Skeletal muscle satellite cell (primary cell): ENCODE measurements around the gene ZBTB16.

Experiments used
- H3K27me3 ChIP-seq: 2 replicates; pipeline ENCODE4 v1.7.0; 2013; ENCODE audit warnings: low read length; ENCODE audit not compliant: control insufficient read depth, insufficient read depth
- H3K36me3 ChIP-seq: 2 replicates; pipeline ENCODE4 v1.7.0; 2013; ENCODE audit warnings: mild to moderate bottlenecking, control low read depth, low read length; ENCODE audit not compliant: insufficient read depth
- H3K4me1 ChIP-seq: 2 replicates; pipeline ENCODE4 v1.7.0; 2013; ENCODE audit warnings: low read length; ENCODE audit not compliant: control insufficient read depth, insufficient read depth
- H3K4me2 ChIP-seq: 2 replicates; pipeline ENCODE4 v1.7.0; 2013; ENCODE audit warnings: mild to moderate bottlenecking, low read length
- H3K4me3 ChIP-seq: 2 replicates; pipeline ENCODE4 v1.7.0; 2013; ENCODE audit warnings: low read length
- H3K9ac ChIP-seq: 2 replicates; pipeline ENCODE4 v1.7.0; 2013; ENCODE audit warnings: mild to moderate bottlenecking, low read depth, low read length, moderate library complexity
- H3K9me3 ChIP-seq: replicated peaks from 2 replicates; pipeline ENCODE4 v1.7.0; 2013; ENCODE audit warnings: mild to moderate bottlenecking, control low read depth, low read length

The ZBTB16 gene

DNA sequence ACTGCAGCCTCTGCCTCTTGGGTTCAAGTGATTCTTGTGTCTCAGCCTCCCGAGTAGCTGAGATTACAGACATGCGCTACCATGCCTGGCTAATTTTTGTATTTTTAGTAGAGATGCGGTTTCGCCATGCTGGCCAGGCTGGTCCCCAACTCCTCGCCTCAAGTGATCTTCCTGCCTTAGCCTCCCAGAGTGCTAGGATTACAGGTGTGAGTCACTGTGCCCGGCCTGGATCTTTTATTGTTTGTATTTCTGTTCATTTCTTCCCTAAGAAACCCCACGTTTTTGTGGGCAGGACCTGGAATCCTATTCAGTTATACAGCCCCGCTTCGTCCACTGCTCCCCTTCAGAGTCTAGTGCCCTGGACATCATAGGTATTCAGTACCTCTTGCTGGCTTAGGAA, 28.7 kb downstream of the ZBTB16 start:
- H3K4me3 ChIP-seq, result peak overlapping the region; percentile 16
- H3K4me1 ChIP-seq, result peaks cover 80% of the 10 kb centered on the region
- H3K4me2 ChIP-seq, result peak overlapping the region; percentile 33
- no peaks in the 10 kb centered on the region for H3K9me3 ChIP-seq
- peak overlapping the region; percentile 51 for H3K9ac ChIP-seq
- H3K36me3 ChIP-seq, result peaks cover 53% of the 10 kb centered on the region
- H3K27me3 ChIP-seq, result no peaks in the 10 kb centered on the region

DNA sequence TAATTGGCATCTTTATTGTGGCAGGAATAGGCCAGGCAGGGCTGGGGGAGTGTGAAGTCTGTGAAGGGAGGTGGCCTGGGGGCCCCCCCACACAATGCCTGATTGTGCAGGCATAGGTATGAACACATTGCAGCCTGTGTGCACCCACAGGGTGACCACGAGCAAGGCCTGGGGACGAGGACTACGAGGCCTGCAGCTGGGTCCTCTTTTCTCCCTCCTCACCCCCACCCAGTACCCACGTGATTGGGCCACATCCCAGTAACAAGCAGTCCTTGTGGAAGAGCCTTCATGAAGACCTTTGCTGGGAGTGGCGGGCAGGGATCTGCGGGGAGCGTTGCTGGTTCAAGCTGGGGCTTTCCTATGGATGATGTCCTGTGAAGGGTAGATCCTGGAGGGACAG, 29.3 kb downstream of the ZBTB16 start:
- Histone ChIP-seq H3K36me3 (peaks cover 53% of the 10 kb centered on the region), H3K9ac (peak overlapping the region; percentile 51), H3K27me3 (no peaks in the 10 kb centered on the region), H3K4me1 (peaks cover 79% of the 10 kb centered on the region), H3K4me3 (no peak overlapping the region), H3K4me2 (peak overlapping the region; percentile 33), H3K9me3 (no peaks in the 10 kb centered on the region)

DNA sequence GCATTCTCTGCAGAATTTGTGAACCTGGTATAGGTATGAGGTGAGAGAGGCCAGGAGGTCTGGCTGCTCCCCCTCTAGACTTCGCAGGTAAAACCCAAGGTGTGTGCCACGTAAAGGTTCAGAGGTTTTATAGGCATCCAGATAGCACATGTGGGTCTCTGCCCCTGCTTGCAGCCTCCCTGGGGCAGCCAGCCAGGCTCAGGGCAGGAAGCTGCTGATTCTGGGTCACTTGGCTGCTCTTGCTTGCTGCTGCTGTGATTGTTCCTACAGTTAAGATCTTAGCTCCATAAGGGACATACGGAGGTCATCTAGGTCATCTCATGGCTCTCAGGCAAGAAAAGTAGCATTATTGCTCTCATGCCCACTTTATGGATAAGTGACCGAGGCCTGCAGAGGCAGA, 30.2 kb downstream of the ZBTB16 start:
- Histone ChIP-seq H3K27me3 (no peaks in the 10 kb centered on the region), H3K4me1 (peaks cover 81% of the 10 kb centered on the region)

DNA sequence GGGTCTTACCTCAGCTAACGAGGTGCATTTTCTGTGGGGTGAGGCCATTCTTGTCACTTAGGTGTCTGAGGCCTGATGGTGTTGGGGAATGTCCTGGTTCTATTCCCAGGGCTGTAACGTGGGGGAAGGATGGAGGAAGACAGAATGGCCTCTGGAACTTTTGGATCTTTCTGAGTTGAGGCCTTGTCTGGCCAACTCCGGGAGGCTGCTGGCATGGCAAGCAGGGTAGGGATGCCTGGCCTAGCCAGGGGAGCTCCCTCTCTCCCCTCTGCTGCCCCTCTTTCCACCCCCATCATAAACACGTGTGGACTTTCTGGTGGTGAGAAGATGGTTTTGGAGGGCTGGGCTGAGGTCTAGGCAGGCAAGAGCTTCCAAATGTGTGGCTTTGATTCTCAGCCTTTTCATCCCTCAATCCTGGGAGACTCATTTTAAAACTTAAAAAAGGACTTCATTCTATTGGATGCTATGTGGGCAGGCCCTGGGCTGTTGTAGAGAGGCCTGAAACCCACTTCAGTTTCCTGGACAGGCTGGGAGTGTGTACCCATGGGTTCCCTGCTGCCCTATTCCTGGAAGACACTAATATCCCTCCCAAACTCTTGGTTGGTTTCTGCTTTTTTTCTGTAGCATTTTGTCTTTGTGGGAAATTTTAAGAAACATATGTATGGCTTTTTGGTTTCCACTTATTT, 30.9 kb downstream of the ZBTB16 start:
- H3K9ac ChIP-seq, result no peak overlapping the region
- H3K4me2 ChIP-seq, result no peak overlapping the region
- peaks cover 45% of the 10 kb centered on the region for H3K36me3 ChIP-seq
- peaks cover 80% of the 10 kb centered on the region for H3K4me1 ChIP-seq
- H3K4me3 ChIP-seq, result no peak overlapping the region
- H3K27me3 ChIP-seq, result no peaks in the 10 kb centered on the region
- no peaks in the 10 kb centered on the region for H3K9me3 ChIP-seq

More for the DNA sequence above, 30.2 kb downstream of the ZBTB16 start:
- H3K36me3 ChIP-seq, result peaks cover 48% of the 10 kb centered on the region
- H3K9ac ChIP-seq, result no peak overlapping the region
- no peaks in the 10 kb centered on the region for H3K9me3 ChIP-seq
- no peak overlapping the region for H3K4me3 ChIP-seq
- H3K4me2 ChIP-seq, result no peak overlapping the region

DNA sequence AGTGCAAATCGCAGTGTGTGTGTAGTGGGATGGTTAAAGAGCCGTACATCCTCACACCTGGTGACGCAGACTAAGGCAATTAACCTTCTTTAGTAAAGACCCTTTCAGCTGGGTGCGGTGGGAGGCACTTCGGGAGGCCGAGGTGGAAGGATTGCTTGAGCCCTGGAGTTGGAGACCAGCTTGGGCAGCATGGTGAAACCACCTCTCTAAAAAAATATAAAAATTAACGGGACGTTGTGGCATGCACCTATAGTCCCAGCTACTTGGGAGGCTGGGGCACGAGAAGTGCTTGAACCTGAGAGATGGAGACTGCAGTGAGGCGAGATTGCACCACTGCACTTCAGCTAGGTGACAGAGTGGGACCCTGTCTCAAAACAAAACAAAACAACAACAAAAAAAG, 31.5 kb downstream of the ZBTB16 start:
- Histone ChIP-seq H3K9me3 (no peaks in the 10 kb centered on the region), H3K36me3 (peaks cover 39% of the 10 kb centered on the region), H3K27me3 (no peaks in the 10 kb centered on the region), H3K4me3 (no peak overlapping the region), H3K4me1 (peaks cover 80% of the 10 kb centered on the region), H3K9ac (no peak overlapping the region), H3K4me2 (no peak overlapping the region)

DNA sequence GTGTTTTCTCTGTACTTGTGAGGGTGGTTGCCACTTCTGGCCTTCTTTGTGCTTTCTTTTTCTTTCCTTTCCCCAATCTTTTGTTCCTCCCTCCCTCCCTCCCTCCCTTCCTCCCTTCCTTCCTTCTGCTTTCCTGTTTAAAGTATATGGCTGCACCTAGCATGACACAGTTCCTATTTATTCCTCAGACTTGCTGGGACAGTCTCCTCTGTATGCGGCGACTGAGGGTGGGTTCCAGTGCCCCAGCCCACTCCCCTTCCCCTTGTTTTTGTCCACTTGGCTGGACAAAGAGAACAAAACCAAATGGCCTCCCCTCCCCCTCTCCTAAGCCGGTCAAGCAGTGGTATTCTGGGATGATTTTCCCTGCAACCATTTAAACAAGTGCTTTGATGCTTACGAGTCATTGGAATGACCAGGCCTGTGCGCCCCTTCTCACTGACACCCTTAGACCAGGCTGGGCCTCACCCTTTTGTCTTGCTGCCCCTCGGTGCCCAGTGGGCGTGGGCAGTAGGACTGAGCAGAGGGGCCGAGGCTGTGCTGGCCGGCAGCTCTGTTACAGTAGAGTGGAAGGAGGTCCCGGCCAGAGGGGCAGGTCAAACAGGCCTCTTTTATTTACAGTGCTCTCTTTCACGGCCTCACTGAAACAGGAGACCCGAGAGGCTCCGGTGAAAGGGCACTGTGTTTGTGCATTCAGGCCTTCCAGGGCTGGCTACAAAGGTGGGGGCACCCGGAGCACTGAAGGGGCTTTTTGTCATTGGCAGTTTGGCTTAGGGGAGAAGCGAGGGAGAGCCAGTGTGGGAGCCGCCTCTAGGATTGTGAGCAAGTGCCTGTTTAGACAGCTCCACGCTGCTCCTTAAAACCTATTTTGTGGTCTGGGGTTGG, 32.2 kb downstream of the ZBTB16 start:
- no peaks in the 10 kb centered on the region for H3K9me3 ChIP-seq
- no peaks in the 10 kb centered on the region for H3K27me3 ChIP-seq
- H3K4me2 ChIP-seq, result peak overlapping the region; percentile 56
- H3K4me1 ChIP-seq, result peaks cover 80% of the 10 kb centered on the region
- H3K9ac ChIP-seq, result peak overlapping the region; percentile 26
- no peak overlapping the region for H3K4me3 ChIP-seq
- peaks cover 37% of the 10 kb centered on the region for H3K36me3 ChIP-seq

DNA sequence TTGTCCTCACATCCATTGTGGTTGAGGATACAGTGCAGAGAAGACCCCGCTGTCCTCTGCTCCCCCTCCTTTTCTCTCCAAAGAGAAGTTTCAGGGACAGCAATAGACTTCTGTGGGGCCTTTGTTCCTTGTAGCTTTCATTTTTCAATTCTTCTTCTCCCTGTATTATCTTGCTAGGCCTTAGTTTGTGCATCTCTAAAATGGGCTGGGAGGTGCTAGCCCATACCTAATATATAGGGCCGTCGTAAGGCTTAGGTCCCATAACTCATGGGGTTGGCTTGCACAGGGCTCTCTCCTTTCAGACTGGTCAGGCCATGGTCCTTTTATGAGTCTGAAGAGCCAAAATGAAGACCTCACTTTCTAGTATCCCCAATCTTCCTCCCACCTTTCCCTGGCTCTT, 33.0 kb downstream of the ZBTB16 start:
- H3K36me3 ChIP-seq, result peaks cover 34% of the 10 kb centered on the region
- peaks cover 78% of the 10 kb centered on the region for H3K4me1 ChIP-seq
- no peak overlapping the region for H3K4me3 ChIP-seq
- H3K4me2 ChIP-seq, result no peak overlapping the region
- peak overlapping the region; percentile 26 for H3K9ac ChIP-seq
- no peaks in the 10 kb centered on the region for H3K9me3 ChIP-seq
- H3K27me3 ChIP-seq, result no peaks in the 10 kb centered on the region

DNA sequence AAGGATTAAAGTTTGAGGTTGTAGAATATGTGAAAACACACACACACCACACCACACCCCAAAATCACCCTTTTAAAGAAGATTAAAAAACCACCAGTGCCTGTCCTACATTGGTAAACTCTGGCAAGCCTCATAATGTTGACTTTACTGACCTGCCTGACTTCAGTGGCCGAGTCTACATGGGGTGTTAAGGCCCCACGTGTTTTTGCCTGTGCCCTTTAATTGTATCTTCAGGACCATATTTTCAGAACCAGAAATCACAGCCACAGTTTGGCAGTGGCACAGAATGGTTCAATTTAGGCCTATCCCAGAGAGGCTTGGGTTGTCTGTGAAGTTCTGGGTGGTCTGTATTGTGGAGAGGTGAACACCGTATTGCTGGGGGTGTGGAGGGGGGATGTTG, 33.4 kb downstream of the ZBTB16 start:
- Histone ChIP-seq H3K9me3 (no peaks in the 10 kb centered on the region), H3K4me1 (peaks cover 73% of the 10 kb centered on the region), H3K27me3 (no peaks in the 10 kb centered on the region)

DNA sequence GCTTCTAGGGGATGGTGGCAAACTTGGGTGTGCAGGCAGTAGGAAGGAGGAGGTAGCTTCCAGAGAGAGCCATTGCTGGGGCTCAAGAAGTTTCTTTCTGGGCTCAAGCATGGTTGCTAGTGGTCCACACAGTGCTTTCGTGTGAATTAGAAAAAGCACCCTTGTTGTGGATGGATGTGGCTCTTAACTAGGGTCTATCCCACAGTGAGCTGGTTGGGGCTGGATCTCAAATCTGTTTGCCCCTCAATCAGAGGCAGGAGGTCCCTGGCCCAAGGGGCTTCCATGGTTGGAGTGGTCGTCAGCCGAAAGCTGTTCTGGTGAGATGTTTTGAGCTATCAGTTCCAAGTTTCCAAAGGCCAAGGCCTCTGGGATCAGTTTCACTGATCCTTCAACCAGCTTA, 35.0 kb downstream of the ZBTB16 start:
- Histone ChIP-seq H3K4me1 (peaks cover 67% of the 10 kb centered on the region), H3K9ac (no peak overlapping the region), H3K27me3 (no peaks in the 10 kb centered on the region), H3K4me3 (no peak overlapping the region), H3K9me3 (no peaks in the 10 kb centered on the region), H3K36me3 (peaks cover 33% of the 10 kb centered on the region), H3K4me2 (no peak overlapping the region)

More for the DNA sequence above, 33.4 kb downstream of the ZBTB16 start:
- H3K4me3 ChIP-seq, result no peak overlapping the region
- no peak overlapping the region for H3K4me2 ChIP-seq
- peaks cover 30% of the 10 kb centered on the region for H3K36me3 ChIP-seq
- no peak overlapping the region for H3K9ac ChIP-seq

DNA sequence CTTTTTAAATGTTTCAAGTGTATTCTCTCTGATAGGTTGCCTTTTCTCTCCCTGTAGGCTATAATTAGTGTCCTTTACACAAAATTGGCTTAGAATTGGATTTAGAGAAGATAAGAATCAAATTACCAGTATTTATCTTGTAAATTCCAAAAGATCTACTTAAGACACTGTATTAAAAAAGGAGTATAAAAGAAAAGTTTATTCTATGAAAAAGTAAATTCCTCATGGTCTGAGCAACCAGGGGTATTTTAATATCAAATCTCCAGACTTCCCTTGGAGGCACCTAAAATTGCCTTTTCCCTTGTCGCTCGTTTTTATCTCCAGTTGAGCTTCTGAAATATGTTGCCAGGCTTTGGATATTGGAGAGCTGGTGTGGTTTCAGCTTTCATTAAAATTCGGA, 36.4 kb downstream of the ZBTB16 start:
- H3K9ac ChIP-seq, result peak overlapping the region; percentile 32
- no peaks in the 10 kb centered on the region for H3K27me3 ChIP-seq
- peaks cover 39% of the 10 kb centered on the region for H3K36me3 ChIP-seq
- H3K4me2 ChIP-seq, result peak overlapping the region; percentile 36
- no peaks in the 10 kb centered on the region for H3K9me3 ChIP-seq
- peaks cover 65% of the 10 kb centered on the region for H3K4me1 ChIP-seq
- H3K4me3 ChIP-seq, result no peak overlapping the region

DNA sequence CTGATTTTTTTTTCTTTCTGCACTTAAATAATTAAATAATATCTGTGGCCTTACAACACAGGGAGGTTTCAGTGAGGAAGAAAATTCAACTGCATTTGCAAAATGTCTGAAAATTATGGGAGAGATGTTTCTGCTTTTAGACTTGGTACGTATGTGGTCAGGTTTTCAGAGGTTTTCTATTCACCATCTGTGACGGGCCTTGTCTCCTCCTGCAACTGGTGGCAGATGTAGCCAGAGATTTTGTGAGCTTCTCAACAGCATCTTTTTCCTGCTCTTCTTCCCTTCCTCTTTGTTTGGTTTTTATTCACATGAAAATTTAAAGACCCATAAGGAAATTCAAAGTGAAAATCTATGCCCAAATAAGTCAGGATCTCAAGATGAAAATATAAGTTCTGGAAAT, 38.3 kb downstream of the ZBTB16 start:
- no peak overlapping the region for H3K4me3 ChIP-seq
- peaks cover 50% of the 10 kb centered on the region for H3K4me1 ChIP-seq
- H3K4me2 ChIP-seq, result no peak overlapping the region
- H3K9me3 ChIP-seq, result no peaks in the 10 kb centered on the region
- no peak overlapping the region for H3K9ac ChIP-seq
- no peaks in the 10 kb centered on the region for H3K27me3 ChIP-seq
- peaks cover 38% of the 10 kb centered on the region for H3K36me3 ChIP-seq
